ENCODE results near the gene SPDL1.

GRCh38 chr5:169583101-169583423 is 511 bp upstream of the SPDL1 start:
- no peak for TF ChIP-seq EZH2phosphoT487 (conservative IDR thresholded peaks at IDR 0.05; ENCODE audit: low read length)
- no peak for TF ChIP-seq CTCF (IDR thresholded peaks at IDR 0.05; ENCODE audit: insufficient read depth, low read length, poor library complexity, severe bottlenecking)

All from SU-DHL-6 (cell line).